ENCODE results near the gene C1orf116. TPM values are rescaled to one million over a fixed set of nuclear protein-coding genes. Genes with fewer than 3 reads are reported as not detected.

The C1orf116 gene
- total RNA-seq, 1 experiment from 2014 or later: 0.11 TPM

DNA sequence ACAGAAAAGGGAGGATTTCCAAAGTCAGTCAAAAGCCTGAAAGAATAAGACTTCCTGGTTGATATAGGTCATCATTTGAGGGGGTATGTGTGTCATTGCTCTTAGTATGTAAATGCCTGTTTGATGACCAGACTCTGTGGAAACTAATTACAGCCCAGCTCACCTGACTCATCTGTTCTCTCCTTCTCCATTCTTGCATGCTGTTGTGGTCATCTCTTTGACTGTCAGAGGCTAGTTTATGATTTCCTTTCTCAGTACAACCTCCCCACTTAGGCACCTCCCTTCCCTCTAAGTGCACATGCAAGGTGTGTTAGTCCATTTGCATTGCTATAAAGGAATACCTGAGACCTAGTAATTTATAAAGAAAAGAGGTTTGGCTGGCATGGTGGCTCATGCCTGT, 2.4 kb upstream of the C1orf116 start:
- DNase-seq (ENCODE audit: low read depth): peak; percentile 82

DNA sequence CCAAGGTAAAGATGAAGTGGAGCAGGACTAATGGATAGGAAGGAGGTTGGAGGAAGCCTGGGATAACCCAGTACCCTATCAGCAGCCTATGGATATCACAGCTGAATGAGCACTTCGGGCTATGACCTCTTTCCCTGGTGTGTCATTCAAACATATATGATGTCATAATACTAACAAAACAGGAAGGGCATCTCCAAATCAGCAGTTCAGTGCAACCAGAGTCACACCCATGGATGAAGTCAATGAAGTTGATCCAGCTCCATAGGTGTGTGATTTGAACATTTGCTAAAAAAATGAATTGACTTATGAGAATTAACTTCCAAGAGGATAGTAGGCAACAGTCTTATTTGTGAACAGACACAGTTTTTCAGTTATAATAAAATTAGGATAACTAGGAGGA, 1.7 kb upstream of the C1orf116 start:
- no peak for DNase-seq (ENCODE audit: low read depth)

DNA sequence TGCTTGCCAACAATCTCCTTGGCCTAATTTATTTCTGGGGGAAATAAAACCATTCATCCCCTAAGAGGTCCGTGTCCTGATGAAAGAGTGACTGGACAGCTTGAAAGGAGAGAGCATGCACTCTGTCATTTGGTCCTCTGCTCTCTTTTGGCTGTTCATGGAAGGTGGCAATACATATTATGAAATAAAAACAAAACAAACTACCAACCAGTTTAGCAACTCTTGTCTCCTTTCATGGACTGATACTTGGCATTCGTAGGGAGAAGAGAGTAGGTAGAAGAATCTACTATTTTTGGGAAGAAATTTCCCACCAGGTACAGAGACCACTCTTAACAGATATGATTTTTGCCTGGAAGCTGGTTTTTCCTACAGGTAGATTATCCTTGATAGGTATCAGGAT, 746 bp upstream of the C1orf116 start:
- DNase-seq (ENCODE audit: low read depth): no peak

DNA sequence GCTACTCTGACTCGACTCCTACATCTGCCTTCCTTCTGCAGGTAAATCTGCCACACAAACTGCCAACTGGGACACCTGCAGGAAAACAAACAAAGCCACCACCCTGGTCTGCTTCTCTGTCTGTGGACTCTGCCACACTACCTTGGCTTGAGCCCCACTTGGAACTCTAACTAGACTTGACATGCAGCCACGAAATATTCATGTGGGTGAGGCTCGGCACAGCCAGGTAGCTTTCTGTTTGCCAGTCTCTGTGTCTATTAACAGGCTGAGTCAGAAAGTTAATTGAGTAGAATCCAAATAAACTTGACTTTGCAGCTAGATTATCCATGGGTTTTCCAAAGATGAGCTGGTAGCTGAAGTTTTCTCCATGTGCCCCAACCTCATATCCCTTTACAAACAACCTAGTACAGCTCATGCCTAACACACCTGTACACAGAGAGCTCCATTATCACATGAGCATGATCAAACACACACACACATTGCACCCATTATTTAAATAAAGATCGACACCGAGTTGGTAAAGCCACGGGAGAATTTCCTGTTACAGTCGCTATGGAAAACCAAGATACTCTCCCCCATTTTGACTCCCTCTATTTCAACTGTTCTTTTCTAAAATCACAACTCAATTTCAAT, 808 bp downstream of the C1orf116 start:
- DNase-seq (ENCODE audit: low read depth): no peak

DNA sequence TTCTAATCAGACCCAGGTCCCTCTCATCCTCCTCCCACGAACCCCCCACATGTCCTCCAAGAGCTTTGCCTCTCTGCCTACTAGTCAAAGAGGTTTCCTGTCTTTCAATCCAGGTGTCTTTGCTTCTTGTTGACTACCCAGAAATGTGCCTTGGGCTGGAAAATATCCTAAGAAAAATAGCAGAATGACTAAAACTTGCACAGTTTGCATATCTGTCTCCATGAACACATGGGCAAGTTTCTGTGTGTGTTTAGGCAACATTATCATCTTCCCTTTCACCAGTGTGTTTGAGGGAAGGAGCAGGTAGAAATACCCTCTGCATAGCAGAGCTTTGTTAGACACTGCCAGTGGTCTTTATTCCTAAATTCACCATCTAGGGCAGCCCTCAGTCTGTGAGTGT, 1.5 kb downstream of the C1orf116 start:
- no peak for DNase-seq (ENCODE audit: low read depth)

DNA sequence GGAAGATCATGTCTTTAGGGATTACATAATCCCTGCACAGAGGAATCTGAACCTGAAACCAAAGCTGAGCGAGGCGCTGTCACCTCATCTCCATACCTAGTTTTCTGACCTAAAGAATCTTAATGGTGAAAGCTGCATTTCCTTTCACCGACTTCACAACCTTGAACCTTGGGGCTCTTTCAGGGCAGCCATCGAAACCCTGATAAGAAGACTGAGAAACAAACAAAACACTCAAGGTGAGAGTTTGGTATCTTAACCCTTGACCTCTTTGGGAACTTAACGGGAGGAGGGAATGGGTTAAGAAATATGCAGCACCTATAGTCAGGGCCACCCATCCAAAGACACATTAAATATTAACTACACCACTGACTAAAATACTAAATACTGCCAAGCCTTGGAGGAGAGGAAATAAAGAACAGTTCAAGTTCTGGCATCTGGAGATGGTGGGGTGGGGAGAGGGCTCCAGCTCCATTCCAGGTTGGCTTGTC, 2.0 kb downstream of the C1orf116 start:
- DNase-seq (ENCODE audit: low read depth): no peak

DNA sequence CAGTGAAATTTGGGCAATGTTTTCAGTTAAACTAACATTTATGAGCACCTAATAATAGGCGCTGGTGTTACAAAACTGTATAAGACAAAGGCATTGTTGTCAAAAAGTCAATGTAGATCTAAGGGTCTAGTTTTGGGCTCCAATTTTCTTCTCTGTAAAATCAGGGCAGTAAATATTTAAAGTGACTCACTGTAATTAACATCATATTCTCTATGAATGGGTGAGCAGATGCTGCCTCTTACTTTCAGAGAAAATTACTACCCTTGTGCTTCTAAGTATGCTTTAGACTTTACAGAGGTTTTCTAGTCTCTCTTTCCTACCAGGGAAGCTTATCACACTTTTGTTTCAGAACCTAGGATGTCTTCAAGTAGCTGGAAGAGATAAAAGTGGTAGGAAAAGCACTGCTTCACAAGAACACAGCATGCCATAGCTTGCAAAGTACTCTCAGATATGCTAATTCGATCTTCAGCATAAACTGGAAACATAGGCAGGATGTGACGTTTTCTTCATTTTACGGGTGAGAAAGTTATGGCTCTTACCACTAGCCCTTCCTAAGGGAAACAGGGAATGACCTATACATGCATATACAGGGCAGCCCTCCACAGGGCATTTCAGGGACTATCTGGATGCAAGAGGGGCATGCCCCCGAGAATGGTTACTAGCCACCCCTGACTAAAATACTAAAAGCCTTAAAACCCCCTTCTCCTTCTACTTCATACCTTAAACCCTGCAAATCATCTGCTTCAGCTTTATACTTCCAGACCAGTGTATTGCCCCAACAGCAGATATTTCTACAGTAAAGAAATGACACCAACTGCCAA, 2.6 kb downstream of the C1orf116 start:
- DNase-seq (ENCODE audit: low read depth): no peak

DNA sequence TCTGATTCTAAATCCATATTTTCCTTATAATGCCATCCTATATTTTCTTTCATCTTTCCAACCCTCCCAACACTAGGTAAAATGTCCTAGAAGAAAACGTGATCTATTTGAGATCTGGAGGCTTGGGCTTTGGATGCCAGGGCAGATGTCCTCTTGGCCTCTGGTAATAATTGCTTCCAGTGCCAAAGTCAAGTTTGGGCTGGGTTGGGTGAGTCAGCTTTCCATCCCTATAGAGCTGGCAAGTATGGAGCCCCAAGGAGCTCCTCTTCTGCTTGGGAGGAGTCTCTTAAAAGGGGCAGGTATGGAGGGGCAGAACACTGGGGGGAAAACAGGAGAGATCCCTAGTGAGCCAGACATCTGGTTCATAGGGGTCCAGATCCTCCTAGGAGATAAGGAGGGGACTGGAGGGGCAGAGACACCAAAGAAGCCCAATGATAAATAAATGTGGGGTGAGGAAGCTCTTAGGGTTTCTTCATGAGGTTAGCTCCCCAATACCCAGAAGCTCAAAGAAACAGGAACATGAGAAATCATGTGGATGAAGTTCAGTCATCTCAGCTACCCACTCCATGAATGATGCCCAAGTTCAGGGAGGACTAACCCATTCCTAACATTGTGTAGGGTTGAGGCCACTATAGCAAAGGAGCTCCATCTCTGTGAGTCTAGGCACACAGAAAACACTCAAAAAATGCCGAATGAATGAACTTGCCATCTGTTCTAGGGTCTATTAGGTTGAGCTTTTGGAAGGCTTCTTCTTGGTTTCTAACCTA, 3.5 kb downstream of the C1orf116 start:
- no peak for DNase-seq (ENCODE audit: low read depth)

DNA sequence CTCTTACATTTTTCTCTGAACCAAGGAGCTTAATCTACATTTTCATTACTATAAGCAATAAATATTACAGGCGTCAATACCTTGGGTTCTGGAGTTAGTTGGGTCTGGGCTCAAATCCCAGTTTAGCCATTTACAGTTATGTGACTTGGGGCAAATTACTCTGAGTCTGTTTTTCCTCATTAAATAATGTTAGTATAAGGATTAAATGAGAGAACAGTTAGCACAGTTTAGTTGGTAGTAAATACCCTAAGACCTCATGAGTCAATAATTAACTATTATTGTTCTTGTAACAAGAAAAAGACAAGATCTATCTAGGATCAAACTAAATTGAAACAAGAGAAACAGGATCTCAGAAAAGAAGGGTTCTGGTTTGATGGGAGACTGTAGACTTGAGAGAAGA, 4.6 kb downstream of the C1orf116 start:
- no peak for DNase-seq (ENCODE audit: low read depth)

DNA sequence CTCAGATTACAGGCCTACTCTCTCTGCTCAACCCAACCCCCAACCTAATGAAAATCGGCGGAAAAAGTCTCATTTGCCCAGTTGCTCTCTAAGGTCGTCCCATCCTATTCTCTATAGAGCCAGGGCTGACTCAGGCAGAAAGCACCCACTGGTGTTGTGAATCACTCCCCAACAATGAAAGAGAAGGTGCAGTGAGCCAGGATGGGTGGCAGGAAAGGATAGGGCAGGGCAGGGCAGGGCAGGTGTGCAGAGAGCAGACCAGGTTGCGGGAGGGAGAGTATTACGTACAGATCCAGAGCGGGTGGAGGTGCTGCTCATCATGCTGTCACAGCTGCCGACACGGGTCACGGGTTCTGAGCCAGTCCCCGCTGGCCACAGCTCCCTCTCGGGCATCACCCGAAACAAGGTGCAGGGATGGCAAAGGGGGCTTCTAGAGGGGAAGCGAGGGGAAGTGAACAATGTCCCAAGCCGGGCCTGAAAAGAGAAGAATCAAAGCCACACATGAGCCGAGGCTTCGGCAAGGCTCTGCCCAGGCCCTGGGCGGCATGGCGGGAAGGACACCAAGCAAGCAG, 5.3 kb downstream of the C1orf116 start:
- peak; percentile 62 for DNase-seq (ENCODE audit: low read depth)

DNA sequence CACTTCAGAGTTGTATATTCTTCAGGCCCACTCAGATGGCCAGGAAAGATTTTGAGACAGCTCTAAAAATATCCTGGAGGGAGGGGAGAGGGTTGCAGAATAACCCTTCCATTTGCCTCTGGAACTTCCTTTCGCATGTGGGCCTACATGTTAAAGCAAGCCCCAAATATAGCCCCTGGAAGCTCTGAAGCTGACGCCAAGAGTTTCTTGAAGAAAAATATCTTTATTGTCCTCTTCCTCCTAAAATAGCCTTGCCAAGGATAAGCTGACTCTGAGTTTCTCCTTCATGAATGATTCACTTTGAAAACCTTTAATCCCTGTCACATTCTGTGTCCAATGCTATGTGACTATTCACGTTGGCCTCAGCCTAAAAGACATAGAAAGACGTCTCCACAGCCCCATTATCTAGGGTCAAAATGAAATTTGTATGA, 6.4 kb downstream of the C1orf116 start:
- no peak for DNase-seq (ENCODE audit: low read depth)

DNA sequence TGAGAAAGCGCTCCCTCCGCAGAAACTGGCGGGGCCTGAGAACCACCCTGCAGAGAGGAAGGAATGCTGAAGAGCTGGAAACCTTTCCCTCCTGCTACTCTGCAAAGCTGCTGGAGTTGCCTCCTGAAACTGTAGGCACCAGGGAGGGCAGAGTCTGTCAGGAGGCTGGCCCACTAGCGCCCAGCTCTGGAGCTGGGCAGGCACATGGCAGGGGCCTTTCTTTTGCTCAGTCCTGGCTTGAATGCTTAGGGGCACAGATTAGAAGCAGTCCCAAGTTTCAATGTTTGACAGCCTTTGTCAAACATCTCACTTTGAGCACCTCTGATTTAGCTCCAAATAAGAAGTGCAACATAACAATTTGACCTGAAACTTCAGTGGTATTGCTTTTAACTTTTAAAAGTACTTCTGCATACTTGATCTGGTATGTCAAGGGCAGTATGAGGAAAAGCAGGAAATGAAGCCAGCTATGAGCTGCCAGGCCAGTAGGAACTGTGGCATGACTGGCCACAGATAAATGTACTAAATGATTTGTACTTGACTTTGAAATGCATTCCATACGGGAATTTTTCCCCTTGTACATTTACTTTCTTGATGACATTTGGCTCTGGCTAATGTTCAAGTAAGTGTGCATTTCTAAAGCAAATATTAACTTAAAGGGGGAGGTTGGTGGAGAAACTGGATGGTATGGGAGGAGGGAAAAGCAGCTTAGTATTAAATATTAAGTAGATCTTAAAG, 7.2 kb downstream of the C1orf116 start:
- no peak for DNase-seq (ENCODE audit: low read depth)

DNA sequence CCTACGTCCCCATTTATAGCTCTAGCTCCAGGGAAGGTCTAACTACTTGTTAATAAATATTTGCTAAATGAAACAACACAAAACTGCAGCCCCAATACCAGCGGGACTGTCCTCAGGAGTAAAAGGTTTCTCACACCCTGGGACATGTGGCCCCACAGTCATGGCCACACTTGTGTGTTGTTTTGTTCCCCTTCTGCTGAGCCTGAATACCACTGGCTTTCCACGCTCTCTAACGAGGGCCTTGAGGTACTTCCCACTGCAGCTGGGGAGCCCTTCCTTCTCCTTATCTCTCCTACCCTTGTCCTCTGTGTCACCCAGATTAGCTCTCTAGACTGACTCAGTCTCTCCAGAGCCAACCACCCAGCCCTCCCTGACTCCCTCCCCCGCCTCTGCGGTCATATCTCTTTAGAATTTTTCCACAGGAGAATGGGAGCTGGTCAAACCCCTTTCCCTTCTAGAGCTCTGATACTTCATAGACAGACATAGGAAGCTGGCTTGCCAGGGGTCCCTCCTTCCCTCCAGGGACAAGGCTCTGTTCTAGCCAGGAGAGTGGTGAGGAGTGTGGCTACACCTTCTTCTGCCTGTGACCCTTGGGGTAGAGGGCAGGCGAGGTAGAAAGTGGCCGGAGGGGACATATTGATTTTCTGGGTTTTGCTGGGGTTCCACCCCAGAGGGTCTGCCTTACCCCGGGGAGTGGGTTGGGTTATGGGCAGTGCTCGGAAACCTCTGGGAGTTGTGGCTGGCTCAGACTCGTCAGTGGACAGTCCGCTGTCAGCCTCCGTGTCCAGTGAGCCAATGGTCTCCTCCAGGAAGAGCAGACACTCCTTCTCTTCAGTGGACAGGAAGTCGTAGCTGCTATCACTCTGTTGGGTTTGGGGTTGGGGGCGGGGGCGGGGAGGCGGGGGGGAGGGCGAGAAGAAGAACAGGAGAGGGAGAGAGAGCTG, 8.1 kb downstream of the C1orf116 start:
- DNase-seq (ENCODE audit: low read depth): peak; percentile 50

DNA sequence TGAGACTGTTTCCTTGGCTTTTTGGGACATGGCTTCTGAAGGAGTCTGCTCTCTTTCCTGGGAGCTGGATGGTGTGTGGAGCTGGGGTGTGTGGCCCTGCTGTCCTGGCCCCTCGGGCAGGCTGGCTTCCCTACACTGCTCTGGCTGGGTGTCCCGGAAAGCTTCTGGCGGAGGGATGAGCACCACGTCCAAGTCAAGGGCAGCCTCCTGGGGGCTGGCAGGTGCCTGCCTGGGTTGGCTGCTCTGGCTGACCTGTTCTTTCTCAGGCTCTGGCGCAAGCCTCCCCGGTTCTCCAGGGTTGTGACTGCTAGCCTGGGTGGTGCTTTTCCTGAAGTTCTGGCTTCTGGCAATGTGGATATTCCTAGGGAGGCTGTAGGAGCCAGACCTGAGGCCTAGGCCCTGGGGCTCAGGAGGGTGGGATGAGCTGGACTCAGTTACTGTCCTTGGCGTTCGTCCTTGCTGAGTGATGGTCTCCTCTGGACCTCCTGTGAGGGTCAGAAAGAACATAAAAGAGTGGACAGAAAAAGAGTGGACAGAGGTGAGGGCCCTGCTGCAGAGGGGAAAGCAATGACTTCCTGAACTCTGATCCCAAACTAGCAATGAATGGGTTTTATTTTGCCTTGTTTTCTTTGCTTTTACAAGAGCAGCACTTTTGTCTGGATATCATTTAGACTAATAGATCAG, 9.4 kb downstream of the C1orf116 start:
- no peak for DNase-seq (ENCODE audit: low read depth)

DNA sequence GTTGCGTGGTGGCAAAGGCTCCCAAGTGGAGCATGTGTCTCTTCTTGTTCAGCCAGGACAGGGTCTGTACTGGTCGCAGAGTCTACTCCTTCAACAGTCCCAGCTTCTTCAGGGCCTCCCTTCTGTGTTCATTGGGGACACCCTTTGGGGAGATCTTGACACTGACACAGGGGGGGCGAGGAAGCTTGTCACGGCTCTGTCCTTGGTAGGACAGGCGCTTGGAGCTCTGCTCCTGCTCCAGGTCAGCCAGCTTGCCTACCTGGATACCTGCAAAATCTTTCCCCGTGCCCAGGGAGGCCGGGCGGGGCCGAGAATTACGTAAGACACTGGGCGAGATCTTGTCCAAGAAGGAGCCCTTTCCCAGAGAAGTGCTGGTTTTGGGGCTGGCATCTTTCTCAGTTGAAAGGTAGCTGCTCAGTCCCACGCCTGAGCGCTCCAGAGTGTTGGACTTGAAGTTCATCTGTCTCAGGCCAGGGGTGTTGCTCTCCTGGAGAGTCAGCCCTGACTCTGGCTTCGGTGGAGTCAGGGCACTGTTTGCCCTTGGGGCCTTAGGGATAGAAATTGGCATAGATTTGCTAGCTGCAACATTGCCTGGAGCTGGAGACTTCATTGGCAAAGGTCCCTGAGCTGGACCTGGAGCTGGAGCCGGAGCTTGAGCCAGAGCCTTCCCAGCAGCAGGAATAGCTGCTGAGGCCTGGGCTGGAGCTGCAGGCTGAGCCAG, 10.5 kb downstream of the C1orf116 start:
- no peak for DNase-seq (ENCODE audit: low read depth)

DNA sequence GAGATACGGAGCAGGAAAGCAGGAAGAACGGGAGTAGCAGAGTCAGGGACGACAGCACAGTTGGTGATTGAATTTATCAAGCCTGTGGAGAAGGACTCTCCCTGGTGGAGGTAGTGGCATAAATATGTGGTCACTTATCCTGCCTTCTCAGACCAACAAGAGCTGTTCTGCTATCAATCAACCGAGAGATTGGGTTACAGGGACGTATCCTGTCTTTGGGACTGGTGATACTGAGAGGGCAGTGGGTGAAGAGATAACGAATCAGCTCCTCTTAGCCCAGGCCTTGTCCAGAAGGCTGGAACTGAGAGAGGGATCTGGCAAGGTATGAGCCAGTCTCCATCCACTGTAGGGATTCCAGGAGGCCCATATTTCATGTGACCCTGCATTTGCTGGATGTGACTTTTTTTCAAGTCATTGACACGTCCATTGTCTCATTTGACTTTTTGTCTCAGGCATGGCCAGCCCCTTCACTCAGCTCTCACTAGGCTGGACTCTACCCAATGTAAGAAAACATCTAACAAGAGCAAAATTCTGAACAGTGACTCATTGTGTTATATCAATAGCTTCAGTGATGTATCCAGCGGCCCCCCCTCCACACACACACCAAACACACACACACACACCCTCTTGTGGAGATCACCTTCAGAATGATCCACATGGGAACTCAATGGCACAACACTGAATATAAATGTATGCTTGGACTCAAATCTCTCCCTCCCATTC, 11.3 kb downstream of the C1orf116 start:
- no peak for DNase-seq (ENCODE audit: low read depth)

DNA sequence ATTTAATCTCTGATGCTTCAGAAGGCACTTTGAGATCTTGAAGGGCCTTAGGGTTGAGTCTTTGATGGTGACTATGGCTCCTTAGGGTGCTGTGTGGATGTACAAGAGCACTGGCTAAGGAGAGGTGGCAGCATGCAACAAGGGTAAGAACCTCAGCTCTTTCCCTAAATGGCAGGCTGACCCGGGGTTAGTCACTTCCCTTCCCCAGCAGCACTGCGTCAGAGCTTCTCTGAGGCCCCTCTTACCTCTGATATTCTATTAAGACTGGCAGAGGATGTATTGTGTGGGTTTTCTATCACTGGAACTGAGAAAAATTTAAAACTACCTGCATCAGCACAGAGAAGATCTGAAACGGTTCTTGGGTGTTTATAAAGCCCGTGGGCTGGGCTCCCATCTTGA, 11.8 kb downstream of the C1orf116 start:
- DNase-seq (ENCODE audit: low read depth): peak; percentile 45

DNA sequence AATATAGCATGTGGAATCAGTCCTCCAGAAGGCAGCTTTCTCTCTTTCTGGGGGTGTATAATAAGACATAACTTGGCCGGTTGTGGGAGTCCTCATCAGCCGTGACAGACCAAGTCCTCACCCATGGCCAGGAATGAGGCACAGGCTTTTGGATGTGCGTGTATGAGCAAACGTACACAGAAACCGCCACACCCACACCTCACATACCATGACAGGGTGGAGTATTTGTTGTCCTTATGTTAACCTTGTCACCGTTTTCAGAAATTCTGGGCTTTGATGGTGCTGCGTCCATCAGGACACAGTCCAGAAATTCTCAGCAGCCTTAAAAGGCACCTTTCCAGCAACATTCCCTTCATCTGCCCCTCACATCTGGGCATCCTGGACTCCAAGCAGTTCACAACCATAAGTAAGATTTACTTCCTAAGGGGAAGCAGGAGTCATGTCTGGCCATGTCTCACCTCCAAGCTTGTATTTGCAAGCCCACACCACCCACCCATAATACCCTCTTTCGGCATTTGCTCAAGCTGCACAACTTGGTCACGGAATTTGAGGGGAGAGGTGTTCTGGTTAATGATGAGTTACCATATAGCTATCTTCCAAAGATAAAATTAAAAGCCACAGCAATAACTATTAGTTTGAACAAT, 12.4 kb downstream of the C1orf116 start:
- DNase-seq (ENCODE audit: low read depth): no peak

All from Daoy (cell line).